Measurements from ENCODE around the gene R3HDM2.
"Not testable (repeated sequence)": the region's sequence is repeated elsewhere in the genome, so short reads cannot be mapped to it uniquely, and the experiment has no call there.

Gene R3HDM2

DNA sequence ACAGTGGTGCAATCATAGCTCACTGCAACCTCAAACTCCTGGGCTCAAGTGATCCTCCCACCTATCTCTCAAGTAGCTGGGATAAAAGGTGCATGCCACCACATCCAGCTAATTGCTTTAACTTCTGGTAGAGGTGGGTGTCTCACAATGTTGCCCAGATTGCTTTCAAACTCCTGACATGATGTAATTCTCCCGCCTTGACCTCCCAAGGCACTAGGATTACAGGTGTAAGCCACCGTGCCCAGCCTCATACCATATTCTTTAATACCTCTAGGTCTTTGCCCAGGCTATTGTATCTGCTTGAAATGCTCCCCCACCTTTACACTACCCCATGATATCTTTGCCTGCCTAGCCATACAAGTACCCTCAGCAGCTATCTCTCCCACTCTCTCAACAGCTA, 11.3 kb downstream of the R3HDM2 start:
- no peak for DNase-seq

DNA sequence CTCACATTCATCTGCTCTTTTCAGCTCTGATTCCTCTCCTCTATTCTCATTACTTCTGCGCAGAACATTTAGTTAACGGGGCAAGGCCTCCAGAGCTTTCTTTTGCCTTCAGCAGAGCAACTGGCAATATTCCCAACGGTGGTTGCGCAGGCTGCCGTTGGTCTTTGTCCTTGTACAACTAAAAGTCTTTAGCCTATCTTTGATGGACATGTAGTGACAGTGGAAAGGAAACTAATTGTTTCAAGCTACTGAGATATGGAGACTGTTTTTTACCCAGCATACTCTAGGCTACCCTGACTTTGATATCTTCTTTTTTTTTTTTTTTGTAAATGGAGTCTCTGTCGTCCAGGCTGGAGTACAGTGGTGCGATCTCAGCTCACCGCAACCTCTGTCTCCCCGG, 12.6 kb downstream of the R3HDM2 start:
- no peak for DNase-seq

DNA sequence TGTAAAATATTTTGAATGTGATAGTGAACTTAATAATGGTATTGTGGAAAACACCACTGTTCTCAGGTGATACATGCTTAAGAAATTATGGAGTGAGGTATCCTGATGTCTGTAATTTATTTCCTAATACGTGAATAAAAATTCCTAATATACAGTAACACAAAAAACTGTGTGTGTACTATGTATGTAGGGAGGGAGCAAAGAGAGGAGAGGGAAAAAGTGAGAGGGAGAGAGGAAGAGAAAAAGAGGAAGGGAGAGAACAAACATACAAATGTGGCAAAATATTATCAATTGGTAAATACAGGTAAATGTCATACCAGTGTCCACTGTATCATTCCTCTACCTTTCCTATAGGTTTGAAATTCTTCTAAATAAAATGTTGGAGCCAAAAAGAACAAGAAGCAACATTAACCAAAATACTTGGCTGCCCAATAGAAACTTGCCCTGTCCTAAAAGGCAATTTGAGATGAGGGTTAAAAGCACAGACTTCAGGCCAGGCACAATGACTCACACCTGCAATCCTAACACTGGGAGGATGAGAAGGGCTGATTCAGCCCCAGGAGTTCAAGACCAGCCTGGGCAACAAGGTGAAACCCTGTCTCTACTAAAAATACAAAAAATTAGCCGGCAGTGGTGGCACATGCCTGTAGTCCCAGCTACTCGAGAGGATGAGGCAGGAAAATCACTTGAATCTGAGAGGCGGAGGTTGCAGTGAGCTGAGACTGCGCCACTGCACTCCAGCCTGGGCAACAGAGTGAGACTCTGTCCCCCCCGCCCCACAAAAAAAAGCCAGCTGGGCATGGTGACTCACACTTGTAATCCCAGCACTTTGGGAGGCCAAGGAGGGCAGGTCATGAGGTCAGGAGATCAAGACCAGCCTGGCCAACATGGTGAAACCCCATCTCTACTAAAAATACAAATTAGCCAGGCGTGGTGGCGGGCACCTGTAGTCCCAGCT, 14.5 kb downstream of the R3HDM2 start:
- no peak for DNase-seq

DNA sequence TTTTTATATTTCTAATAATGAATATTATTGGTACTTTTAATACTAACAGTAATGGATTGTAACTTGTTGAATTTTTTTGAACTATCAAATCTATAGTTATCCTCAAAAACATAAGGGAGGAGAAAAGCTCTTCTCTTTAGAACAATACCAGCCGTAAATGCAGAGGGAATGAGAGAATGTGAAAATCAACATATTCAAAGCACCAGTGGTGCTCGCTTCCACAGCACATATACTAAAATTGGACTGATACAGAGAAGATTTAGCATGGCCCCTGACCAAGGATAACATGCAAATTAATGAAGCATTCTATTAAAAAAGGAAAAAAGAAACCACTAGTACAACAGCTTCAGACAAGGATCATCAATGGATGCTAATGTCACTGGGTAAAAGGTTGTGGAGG, 15.8 kb downstream of the R3HDM2 start:
- DNase-seq = no peak

DNA sequence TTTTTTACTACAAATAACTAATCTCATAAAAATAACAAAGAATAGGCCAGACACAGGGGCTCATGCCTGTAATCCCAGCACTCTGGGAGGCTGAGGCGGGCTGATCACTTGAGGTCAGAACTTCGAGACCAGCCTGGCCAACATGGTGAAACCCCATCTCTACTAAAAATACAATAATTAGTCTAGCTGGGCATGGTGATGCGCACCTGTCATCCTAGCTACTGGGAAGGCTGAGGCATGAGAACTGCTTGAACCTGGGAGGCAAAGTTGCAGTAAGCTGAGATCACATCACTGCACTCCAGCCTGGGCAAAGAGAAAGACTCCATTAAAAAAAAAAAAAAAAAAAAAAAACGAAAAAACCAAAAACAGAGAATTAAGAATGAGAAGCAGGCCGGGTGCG, 16.7 kb downstream of the R3HDM2 start:
- not testable (repeated sequence) for DNase-seq

DNA sequence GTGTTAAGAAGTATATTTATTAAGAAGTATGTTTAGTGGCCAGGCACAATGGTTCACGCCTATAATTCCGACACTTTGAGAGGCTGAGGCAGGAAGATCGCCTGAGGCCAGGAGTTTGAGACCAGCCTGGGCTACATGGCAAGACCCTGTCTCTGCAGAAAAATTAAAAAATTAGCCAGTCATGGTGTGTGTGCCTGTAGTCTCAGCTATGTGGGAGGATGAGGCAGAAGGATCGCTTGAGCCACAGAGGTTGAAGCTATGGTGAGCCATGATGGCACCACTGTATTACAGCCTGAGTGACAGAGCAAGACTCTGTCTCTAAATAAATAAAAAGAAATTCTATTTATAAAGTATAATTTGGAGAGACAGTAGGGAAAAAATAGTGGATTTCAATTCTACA, 20.3 kb downstream of the R3HDM2 start:
- DNase-seq = no peak

DNA sequence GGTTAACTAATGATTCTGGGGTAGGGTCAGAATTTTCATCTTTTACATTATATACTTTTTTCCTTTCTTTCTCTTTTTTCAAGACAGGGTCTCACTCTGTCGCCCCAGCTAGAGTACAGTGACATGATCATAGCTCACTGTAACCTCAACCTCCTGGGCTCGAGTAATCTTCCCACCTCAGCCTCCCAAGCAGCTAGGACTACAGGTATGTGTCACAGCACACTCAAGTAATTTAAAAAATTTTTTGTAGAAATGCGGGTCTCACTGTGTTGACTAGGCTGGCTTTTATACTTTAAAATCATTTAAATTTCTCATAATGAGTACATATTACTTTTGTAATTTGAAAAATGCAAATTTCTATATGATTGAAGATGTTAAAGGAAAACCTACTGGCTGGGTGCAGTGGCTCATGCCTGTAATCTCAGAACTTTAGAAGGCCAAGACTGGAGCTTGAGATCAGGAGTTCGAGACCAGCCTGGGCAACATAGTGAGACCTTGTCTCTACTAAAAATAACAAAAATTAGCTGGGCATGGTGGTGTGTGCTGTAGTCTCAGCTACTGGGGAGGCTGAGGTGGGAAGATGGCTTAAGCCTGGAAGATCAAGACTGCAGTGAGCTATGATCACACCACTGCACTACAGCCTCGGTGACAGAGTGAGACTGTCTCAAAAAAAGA, 25.7 kb downstream of the R3HDM2 start:
- no peak for DNase-seq

DNA sequence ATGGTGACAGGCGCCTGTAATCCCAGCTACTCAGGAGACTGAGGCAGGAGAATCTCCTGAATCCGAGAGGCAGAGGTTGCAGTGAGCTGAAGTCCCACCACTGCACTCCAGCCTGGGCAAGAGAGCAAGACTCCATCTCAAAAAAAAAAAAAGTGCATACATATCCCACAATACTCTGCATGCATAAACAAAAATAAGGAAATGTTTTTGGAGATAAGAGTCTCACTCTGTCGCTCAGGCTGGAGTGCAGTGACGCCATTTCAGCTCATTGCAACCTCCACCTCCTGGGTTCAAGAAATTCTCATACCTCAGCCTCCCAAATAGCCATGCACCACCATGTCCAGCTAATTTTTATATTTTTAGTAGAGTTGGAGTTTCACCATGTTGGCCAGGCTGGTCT, 28.7 kb downstream of the R3HDM2 start:
- DNase-seq = not testable (repeated sequence)

DNA sequence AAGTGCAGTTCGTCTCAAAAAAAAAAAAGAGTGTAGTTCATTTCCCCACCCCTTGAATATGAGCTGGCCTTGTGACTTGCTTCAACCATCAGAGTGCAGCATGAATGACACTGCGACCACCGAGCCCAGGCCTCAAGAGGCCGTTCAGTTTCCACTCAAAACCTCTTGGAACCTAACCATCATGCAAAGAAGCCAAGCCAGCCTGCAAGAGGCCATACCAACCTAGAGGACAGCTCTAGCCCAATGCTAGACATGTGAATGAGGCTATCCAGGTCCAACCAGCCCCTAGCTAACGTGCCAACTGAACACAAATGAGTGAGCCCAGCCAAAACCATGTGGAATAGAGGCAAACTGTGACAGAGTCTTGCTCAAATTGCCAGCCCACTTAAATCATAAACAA, 29.7 kb downstream of the R3HDM2 start:
- no peak for DNase-seq

DNA sequence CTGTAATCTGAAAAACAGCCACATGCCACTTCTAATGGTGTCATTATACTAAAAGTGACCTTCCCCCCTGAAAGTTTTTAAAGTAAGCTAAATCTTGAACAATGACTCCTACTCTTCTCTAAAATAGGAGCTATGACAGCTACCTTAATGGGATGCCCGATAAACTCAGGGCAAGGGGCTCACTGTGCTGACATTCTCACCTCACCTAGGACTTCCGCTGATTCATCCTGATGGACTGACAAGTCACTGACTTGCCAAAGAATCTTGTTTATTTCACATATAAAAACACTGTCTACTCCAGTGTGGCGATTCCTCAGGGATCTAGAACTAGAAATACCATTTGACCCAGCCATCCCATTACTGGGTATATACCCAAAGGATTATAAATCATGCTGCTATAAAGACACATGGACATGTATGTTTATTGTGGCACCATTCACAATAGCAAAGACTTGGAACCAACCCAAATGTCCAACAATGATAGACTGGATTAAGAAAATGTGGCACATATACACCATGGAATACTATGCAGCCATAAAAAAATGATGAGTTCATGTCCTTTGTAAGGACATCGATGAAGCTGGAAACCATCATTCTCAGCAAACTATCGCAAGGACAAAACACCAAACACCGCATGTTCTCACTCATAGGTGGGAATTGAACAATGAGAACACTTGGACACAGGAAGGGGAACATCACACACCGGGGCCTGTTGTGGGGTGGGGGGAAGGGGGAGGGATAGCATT, 31.0 kb downstream of the R3HDM2 start:
- not testable (repeated sequence) for DNase-seq

DNA sequence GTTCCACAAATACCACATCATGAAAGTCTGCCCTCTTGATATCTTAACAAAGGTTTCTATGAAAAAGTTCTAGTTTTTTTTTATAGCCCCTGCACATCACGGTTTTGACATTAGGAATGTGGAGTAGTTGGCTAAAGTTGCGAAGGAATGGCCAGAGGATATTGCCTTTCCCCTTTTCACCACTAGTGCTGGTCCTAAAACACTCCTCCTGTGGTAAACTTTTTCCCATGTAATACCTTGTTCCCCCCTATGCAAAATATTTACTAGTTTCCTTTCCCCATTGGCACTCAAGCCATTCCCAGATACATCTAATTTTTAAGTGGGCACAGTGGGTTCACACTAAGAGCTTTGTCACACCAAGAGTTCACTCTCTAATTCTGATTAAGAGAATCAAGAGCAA, 33.4 kb downstream of the R3HDM2 start:
- no peak for DNase-seq

DNA sequence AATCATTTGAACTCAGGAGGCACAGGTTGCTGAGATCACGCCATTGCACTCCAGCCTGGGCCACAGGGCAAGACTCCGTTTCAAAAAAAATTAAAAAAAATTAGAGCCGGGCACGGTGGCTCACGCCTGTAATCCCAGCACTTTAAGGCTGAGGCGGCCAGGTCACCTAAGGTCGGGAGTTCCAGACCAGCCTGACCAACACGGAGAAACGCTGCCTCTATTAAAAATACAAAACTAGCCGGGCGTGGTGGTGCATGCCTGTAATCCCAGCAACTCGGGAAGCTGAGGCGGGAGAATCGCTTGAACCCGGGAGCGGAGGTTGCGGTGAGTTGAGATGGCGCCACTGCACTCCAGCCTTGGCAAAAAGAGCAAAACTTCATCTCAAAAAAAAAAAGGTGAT, 35.7 kb downstream of the R3HDM2 start:
- no peak for DNase-seq

DNA sequence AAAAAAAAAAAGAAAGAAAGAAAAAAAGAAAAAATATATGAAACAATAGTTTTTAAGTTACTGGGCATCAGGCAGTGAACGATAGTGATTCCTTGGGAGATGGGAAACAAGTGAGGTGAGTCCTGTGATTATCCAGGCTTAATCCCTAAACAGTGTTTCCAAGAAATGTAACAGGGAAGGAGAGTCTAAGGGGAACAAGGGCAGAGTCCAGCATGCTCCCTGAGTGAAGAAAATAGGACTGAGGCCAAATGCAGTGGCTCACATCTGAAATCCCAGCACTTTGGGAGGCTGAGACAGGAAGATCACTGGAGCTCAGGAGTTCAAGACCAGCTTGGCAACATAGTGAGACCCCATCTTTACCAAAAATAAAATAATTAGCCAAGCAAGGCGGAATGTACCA, 40.7 kb downstream of the R3HDM2 start:
- no peak for DNase-seq

DNA sequence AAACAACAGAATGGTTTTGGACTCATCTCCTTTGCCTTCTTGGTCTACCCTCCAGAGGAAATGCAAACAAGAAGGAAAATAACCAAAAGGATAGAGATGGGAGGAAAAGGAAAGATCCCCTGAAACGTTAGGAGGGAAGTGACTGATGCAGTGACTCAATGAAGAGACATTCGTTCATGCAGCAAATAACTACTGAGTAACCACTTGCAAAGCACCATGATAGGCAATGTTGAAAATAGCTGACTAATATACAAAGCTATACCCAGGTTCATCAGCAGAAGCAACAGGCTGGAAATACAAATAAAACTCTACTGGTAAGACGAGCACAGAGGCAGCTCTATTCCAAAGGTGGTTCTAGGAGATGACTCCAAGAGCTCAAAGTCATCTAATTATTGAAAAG, 41.8 kb downstream of the R3HDM2 start:
- DNase-seq = no peak

DNA sequence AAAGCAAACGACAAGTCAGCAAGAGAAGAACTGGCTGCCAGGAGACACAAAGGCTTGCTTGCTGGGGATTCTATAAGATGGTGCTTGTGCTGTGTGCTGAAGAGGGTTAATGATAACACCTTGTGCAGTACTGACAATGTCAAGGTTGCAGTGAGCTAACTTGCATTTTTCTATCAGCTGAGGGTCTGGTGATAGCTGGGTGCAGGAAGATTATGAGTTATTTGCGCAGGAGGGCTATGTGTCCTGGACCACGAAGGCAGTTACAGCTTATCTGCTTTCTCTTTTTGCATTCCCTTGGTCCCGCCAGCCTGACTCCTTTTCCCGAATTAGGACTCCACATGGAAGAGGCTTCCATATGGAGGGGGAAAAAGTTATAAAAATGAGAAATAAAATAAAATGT, 42.4 kb downstream of the R3HDM2 start:
- no peak for DNase-seq

DNA sequence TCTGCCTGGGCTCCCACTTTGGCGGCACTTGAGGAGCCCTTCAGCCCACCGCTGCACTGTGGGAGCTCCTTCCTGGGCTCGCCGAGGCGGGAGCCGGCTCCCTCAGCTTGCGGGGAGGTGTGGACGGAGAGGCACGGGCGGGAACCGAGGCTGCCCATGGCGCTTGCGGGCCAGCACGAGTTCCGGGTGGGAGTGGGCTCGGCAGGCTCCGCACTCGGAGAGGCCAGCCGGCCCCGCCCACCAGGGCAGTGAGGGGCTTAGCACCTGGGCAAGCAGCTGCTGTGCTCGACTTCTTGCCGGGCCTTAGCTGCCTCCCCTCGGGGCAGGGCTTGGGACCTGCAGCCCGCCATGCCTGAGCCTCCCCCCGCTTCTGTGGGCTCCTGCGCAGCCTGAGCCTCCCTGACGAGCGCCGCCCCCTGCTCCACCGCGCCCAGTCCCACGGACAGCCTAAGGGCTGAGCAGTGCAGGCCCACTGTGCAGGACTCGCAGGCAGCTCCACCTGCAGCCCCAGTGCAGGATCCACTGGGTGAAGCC, 44.6 kb downstream of the R3HDM2 start:
- DNase-seq = no peak

DNA sequence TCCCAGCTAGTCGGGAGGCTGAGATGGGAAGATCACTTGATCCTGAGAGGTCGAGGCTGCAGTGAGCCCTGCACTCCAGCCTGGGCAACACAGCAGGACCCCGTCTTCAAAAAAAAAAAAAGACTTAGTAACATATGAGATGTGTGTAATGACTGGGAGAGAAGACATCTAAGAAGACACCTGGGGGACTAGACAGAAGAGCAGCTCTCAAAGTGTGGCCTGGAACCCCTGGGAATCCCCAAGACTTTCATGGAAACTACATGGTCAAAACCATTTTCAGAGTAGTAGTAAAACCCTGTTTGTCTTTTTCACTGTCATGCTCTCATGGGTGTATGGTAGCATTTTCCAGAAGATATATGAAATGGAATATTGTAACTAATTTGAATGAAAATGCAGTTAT, 45.3 kb downstream of the R3HDM2 start:
- no peak for DNase-seq

DNA sequence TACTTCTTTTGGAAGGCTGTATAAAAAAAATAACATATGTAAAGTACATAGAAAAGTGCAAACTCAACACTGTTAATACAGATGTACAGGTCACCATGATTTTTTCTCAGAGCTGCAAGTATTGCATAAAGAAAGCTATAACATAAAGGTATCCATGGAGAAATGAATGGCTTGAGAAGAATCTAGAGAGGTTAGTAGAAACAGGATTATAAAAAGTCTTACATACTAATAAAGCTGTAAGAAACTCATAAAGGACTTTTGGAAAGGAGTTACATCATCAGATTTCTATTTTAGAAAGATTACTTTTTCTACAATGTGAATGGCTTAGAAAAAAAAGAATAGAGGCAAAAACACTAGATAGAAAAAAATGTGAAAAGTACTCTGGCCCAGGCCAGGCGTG, 46.4 kb downstream of the R3HDM2 start:
- DNase-seq = no peak

DNA sequence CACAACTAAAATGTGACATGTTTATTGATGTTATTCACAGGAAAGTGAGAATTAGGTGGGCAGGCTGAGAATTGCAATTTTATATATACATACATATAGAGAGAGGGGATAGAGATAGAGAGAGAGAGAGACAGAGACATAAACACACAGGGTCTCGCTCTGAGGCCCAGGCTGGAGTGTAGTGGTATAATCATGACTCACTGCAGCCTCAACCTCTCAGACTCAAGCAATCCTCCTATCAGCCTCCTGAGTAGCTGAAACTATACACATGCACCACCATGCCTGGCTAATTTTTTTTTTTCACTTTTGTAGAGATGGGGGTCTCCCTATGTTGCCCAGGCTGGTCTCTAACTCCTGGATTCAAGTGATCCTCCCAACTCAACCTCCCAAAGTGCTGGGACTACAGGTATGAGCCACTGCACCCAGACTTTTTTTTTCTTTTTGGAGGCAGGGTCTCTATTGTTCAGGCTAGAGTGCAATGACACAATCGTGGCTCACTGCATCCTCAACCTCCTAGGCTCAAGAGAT, 49.1 kb downstream of the R3HDM2 start:
- DNase-seq = no peak

DNA sequence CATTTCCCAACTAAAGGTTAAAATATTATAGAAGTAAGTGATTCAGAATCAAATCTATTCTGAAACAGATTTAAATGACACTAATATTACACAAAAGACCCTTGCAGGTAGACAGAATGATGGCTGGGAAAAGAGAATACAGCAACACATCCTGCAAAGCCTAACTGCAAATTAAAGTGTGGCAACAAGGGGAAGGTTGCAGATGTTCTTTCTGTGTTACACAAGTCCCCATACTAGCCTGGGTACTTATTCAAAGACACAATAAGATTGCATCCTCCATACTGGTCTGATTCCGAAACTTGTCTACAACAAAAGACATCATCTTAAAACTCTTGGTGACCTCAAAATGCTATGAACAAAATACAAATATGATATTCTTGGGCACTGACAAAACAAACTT, 50.5 kb downstream of the R3HDM2 start:
- DNase-seq = no peak

DNA sequence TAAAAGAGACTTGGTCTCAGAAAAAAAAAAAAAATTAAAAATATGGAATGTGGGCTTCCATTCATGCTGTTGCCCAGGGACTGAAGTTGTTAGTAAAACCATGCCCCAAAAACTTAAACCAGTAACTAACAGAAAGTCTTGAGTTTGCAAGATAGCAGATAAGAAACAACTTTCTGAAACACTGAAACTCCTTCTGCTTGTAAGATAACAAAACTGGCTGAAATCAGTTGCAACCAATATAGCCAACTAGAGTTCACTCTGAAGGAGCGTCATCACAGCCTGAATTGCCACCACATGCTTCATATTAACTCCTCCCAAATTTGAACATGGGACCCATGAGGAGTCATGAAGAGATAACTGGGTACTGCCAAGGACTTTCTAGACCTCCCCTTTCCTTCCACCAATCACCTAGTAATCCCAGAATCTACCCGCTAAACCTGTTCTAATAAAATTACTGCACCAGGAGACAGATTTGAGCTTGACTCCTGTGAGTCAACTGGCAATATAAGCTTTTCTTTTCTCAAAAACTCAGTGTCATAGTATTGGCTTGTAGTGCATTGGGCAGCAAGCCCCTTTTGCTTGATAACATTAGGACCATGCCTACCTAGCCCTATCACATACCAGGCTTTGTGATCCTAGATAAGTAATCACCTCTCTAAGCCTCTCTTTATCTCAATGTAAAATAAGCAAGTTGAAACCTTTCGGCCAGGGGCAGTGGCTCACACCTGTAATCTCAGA, 53.6 kb downstream of the R3HDM2 start:
- no peak for DNase-seq

DNA sequence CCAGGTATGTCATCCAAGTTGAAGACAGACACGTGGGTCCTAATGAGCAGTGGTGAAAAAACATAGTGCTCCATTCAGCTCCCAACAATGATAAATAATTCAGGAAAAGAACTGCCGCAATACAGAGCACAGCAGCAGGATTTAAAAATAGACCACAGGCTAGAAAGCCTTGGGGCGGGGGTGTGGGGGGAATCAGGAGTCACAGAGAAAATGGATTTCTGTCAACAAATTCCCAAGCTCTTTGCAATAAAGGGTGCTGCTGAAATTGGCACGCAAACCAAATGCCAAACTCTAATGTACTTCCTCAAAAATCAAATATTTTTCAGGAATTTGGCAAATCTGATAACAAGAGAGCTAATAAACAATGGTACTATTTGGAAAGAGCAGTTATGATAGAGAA, 58.6 kb downstream of the R3HDM2 start:
- no peak for DNase-seq
